HG02763 (cell line): Measurements from ENCODE around the gene RTF1.
A peak's percentile ranks its signal among the peaks of the same experiment; 100 is the strongest.

Experiments used
- ATAC-seq: cut with Tn5 transposase; IDR thresholded peaks from one replicate; pipeline ENCODE4 v1.9.1; 2021; ENCODE audit warnings: mild to moderate bottlenecking, moderate library complexity; ENCODE audit not compliant: unreplicated experiment

The RTF1 gene

GRCh38 chr15:41484937-41485625 lies 68.2 kb downstream of the RTF1 start:
- ATAC-seq, result no peak

DNA sequence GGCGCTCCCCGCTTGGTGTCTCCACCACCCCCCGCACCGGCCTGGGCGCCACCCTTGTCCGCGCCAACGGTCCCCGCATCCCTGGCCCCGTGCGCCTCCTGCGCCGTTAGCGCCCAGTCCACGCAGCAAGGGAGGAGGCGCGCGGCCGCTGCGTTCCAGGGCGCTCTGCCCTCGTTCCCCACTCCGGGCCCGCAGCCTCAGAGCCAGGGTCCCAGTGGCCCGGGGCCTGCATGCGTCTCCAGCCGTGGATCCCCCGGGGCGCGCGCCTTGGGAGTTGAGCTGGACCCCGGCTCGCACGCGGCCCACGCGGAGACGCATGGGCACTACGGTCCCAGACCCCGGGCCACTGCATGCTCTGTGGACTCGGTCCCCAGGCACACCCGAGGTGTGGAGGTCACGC lies 69.4 kb downstream of the RTF1 start:
- no peak for ATAC-seq

- no peak for ATAC-seq
Measured at GRCh38 chr15:41487381-41487780, 70.5 kb downstream of the RTF1 start.

DNA sequence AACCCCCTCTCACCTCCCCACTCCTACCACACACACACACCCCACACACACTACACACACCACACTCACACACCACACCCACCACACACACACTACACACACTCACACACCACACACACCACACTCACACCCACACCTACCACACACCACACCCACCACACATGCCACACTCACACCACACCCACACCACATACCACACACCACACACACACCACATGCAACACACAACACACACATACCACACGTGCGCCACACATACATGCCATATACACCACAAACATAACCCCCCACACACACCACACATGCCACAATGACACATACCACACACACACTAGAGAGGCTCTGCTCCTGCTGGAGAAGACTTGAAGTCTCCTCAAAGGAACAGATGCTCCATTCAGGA lies 70.9 kb downstream of the RTF1 start:
- ATAC-seq, result no peak

DNA sequence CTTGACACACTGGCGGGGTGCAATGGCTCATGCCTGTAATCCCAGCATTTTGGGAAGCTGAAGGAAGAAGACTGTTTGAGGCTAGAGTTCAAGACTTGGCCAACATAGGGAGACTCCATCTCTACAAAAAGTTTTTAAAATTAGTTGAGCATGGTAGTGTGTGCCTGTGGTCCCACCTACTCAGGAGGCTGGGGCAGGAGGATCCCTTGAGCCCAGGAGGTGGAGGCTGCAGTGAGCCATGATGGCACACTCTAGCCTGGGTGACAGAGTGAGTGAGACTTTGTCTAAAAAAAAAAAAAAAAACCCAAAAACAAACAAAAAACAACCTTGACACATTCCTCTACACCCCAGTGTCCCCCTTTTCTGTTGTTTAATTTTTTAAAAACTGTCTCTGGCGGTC lies 72.7 kb downstream of the RTF1 start:
- ATAC-seq, result no peak

DNA sequence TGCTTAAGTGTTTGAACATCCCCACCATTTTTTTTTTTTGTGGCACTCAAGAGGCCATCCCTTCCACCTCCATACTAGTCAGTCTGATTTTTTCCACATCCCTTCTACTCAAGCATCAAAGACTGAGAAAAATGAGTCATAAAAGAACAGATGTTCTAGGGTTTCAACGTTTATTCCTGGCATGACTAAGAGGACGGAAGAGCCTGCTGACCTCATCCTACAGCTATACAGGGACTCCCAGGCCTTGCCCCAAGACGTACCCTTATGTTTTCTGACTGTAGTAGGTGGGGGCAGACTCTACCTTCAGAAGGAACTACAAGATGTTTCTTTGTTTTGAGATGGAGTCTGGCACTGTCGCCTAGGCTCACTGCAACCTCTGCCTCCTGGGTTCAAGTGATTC lies 73.5 kb downstream of the RTF1 start:
- no peak for ATAC-seq

DNA sequence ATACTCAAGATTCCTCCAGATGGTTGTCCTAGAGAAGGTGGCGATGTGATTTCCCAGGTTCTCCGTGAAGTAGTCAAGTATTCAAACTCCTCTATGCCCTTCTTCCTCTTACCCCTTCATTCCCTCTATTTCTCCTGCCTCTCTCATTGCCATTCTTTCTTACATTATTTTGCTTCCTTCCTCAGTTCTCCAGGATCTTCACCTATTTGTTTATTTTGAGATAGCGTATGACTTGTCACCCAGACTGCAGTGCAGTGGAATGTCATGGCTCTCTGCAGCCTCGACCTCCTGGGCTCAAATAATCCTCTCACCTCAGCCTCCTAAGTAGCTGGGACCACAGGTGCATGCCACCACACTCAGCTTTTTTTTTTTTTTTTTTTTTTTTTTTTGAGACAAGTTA lies 75.0 kb downstream of the RTF1 start:
- ATAC-seq, result no peak

DNA sequence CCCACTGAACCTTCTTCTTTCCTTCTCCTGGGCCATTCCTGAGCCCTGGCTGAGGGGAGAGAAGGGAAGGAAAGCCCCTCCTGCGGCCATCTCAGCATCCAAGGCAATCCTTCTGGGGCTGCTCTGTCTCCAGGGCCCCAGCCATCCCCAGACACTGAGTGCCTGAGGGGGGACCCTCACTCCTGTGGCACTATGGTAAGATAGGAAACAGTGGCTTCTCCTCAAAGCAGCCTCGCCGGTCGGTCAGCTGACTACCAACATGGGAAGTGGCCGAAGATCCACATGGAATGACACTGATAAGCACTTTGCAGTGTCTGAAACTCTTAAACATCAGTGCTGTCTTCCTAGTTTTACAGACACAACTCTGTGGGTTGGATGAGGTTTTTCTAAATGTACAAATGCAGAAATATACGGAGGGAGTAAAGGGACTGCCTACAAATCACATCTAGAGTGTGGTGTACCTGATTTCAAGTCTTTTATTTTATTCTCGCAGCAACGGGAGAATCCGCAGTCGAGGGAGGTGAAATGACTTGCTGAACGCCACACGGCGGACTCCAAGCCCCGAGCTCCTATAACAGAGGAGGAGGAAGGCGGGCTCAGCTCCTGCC lies 75.8 kb downstream of the RTF1 start:
- no peak for ATAC-seq

DNA sequence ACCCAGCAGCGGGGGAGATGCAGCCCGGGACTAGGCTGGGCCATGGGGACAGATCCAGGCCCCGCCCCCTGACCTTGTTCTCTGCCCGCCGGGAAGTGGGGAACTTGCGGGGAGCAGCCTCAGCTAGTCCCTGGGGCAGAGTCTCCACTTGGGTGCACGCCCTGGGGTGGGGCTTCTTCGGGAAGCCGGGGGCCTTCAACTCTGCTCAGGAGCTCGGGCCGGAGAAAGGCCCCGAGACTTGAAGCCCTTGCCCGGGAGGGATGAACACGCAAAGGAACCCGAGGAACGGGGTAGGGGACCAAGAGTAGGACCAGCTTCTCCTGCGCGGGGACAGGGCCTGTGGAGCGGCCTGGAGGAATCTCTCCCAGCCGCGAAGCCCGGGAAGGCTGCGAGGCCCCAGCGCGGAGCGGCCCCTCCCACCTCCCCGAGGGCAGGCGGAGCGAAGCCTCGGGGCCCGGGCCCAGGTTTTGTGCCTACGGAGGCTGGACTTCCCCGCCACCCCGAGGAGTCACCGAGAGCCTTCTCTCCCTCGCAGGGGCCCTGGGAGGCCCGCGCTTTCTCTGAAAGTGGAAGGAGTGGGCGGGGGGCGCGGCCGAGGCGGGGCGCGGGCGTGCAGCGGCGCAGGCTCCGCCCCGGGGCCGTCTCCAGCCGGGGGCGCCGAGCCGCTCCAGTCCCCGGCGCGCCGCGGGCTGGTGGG lies 76.5 kb downstream of the RTF1 start, which contains the start of gene ITPKA:
TSS of gene ITPKA (plus strand) at position 670 of the 697 bp plus-strand sequence. CDS start 54 bp downstream, outside the sequence.
- ATAC-seq, result peak; percentile 79

DNA sequence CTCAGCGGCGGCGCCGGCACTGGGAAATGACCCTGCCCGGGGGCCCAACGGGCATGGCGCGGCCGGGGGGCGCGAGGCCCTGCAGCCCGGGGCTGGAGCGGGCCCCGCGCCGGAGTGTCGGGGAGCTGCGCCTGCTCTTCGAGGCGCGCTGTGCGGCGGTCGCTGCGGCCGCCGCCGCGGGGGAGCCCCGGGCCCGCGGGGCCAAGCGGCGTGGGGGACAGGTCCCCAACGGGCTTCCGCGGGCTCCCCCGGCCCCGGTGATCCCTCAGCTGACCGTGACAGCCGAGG lies 77.0 kb downstream of the RTF1 start:
- ATAC-seq, result no peak

DNA sequence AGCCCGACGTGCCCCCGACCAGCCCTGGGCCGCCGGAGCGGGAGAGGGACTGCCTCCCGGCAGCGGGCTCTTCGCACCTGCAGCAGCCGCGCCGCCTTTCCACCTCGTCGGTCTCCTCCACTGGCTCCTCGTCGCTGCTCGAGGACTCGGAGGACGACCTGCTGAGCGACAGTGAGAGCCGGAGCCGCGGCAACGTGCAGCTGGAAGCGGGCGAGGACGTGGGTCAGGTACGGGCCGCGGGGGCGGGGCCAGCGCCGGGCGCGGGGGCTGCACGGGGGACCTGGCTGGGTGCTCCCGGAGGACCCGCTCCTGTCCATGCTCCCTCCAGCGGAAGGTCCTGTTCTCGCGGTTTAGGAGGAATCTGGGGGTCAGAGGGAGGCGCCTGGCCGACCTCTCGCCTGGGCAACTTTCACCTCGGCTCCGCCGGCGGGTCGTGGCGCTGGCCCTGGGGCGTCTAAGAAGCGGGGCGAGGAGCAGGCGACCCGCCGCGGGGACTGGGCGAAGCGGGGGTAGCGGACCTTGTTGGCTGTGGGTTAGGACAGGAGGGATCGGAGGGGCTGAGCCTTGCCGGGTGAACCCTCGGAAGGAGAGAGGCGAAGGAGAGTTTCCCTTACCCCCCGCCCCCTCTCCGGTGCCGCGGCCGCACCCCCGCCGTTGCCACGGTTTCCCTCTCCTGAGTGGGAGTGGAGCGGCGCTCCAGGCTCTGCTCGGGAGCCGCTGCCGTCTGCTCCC lies 77.5 kb downstream of the RTF1 start:
- ATAC-seq, result peak; percentile 11

- no peak for ATAC-seq
Measured at GRCh38 chr15:41494922-41495735, 78.2 kb downstream of the RTF1 start.

DNA sequence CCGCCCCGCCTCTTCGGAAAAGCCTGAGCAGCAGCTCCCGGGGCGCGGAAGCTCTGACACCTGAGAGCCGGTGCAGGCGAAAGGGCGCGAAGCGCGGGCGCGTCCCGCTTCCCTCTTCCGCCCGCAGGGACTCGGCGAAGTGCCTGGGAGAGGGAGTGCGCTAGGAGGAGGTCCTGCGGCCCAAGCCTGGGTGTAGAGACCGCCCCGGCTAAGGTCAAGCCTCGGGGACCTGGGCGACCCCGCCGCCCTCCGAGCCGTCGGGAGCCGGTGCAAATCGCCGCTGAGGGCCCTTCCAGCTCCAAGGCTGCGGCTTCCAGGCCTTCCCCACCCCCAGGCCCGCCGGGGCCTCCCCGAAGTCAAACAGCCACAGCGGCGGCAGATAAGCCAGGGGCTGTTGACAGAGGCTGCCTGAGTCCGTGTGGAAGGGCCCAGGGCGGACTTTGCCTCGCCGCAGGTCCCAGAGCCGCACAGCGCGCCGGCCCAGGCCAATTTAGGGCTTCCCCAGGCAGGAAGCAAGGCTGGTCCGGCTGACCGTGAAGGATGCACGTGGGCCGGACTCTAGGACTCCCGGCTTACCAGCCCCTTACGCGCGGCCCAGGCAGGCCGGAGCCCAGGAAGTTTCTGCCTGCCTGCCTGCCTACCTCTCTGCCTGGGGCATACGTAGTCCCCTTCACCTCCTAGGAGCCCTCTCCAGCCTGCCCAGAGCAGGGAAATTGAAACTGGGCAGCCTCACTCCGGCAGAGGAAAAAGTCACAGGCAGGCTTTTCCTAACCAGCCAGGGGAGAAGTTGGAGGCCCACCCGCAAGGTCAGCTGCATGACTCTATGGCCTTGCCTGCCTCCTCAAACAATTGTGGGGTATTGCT lies 79.1 kb downstream of the RTF1 start:
- no peak for ATAC-seq

DNA sequence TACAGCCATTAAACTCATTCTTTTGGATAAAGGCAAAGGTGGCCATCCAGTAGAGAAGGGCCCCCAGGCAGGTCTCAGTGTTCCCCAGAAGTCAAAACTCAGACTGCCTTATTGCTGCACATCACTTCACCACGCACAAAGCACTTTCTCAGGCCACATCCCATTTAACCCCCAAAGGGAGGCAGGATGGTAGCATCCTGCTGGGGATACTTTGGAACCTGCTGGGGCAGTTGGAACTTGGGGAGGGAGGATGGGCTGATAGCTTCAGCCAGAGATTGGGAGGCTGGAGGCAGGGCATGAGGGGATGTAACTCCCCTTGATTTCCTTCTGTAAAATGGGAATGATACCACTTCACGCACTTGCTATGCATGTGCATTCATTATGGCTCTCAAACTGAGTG lies 81.8 kb downstream of the RTF1 start:
- no peak for ATAC-seq

GRCh38 chr15:41499109-41499851 lies 82.4 kb downstream of the RTF1 start:
- ATAC-seq, result no peak

- no peak for ATAC-seq
Measured at GRCh38 chr15:41501191-41501917, 84.5 kb downstream of the RTF1 start.

DNA sequence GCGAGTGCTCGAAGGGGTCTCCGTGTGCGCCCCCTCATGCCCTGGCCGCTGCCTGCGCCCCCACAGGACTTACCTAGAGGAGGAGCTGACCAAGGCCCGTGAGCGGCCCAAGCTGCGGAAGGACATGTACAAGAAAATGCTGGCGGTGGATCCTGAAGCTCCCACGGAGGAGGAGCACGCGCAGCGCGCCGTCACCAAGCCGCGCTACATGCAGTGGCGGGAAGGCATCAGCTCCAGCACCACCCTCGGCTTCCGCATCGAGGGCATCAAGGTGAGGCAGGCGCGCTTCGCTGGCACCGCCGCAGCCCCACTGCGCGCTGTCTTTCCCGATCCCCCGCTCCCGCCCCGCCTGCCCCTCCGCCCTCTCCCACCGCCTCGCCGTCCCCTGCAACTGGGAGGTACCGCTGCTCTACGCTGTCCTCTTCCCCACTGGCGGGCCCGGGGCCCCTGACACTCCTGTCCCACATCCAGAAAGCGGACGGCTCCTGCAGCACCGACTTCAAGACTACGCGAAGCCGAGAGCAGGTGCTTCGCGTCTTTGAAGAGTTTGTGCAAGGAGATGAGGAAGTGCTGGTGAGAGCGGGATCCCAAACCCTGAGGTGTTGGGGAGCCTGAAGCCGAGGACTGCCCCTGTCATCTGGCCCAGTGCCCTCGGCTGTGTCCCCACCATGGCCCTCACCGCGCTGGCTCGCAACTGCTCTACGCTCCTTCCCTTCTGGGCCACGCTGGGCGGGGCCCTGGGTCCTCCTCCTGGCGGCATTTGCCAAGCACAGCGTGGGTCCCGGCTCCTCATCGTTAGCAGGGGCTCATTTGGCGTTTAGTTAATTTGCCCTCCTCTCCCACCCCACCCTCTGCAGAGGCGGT lies 85.3 kb downstream of the RTF1 start:
- ATAC-seq, result no peak
